Lower leg skin (tissue), 4 donors: ENCODE data around the gene RTP5. TPM values are rescaled to one million over a fixed set of nuclear protein-coding genes. Genes with fewer than 3 reads are reported as not detected.
A peak's percentile ranks its signal among the peaks of the same experiment; 100 is the strongest.

Source experiments
- DNase-seq, 2 donors: peaks; one replicate each; pipeline ENCODE4 v3.0.0-alpha.2; 2019; ENCODE audit warnings: low spot score in 2 of 2
- H3K4me3 ChIP-seq: fragments of 200-600 bp; sonication (generic); 2 replicates; pipeline ENCODE4 v1.5.1; 2017; ENCODE audit warnings: mild to moderate bottlenecking, low read depth; ENCODE audit not compliant: poor library complexity, severe bottlenecking
- POLR2A ChIP-seq, 2 donors: fragments of 450-650 bp; IDR thresholded peaks; one replicate each; pipeline ENCODE4 v1.6.1; 2016 to 2017; ENCODE audit warnings: antibody characterized with exemption in 2 of 2, mild to moderate bottlenecking in 1 of 2, moderate library complexity in 1 of 2
- WGBS, 2 donors: methylation state at CpG; one replicate each; pipeline ENCODE4 v1.1.5; 2018; 5-methylcytosine and 5-hydroxymethylcytosine counted together
- intact Hi-C: fragments of 100-400 bp; cut with DNase I; formaldehyde crosslinking; loops from one replicate; pipeline ENCODE4 v1.15.0; 2023; ENCODE audit warnings: low total_unique reads
- total RNA-seq, 4 donors: library from RNA; depleted of rRNA; stranded (reverse); fragments of >200 nt; gene quantifications; one replicate each; pipeline ENCODE4 v1.1.0, GENCODE V29; 2016
- TF ChIP-seq, protein P1 (sequence below), 3 donors: fragments of 450-650 bp; IDR thresholded peaks; one replicate each; pipeline ENCODE4 v1.5.1; 2016; ENCODE audit warnings: antibody characterized with exemption in 3 of 3, mild to moderate bottlenecking in 3 of 3, moderate library complexity in 2 of 3

The RTP5 gene
- total RNA-seq, 4 donors from 2014 or later: 0.10 to 0.23 TPM; not detected in 2

DNA sequence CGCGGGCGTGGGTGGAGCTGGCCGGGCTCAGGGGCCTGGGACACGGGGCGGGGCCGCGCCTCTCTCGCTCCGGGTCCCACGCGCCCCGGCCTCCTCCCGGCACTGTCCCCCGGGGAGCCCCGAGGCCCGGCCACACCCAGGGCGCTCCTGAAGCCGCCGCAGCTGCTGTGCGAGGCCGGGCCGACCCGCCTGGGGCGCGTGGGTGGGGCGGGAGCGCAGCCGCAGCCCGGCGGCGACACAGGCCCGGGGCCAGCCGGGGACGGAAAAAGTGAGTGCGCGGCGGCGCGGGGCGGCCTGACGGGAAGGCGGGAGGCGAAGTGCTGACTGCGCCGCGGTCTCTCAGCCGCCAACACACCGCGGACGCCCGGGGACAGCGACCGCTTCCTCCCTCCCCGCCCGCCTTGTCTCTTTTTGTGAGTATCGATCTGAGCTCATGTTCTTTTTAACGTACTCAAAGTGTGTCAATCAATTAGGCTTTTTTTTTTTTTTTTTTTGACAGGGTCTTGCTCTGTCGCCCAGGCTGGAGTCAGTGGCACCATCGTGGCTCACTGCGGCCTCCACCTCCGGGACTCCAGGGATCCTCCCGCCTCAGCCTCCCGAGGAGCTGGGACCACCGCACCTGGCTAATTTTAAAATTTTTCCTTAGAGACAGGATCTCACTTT lies 25.3 kb upstream of the RTP5 start:
- WGBS, 2 donors: 5 to 6% methylated on average over 39 to 43 of the region's 65 CpGs
- no peak overlapping the region for H3K4me3 ChIP-seq
- DNase-seq: peak; percentile 57 to 94
- intact Hi-C loops: no loop called here
- TF ChIP-seq POLR2A (IDR thresholded peaks at IDR 0.05): no peak
- TF ChIP-seq, protein P1, sequence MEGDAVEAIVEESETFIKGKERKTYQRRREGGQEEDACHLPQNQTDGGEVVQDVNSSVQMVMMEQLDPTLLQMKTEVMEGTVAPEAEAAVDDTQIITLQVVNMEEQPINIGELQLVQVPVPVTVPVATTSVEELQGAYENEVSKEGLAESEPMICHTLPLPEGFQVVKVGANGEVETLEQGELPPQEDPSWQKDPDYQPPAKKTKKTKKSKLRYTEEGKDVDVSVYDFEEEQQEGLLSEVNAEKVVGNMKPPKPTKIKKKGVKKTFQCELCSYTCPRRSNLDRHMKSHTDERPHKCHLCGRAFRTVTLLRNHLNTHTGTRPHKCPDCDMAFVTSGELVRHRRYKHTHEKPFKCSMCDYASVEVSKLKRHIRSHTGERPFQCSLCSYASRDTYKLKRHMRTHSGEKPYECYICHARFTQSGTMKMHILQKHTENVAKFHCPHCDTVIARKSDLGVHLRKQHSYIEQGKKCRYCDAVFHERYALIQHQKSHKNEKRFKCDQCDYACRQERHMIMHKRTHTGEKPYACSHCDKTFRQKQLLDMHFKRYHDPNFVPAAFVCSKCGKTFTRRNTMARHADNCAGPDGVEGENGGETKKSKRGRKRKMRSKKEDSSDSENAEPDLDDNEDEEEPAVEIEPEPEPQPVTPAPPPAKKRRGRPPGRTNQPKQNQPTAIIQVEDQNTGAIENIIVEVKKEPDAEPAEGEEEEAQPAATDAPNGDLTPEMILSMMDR (IDR thresholded peaks at IDR 0.05): no peak

DNA sequence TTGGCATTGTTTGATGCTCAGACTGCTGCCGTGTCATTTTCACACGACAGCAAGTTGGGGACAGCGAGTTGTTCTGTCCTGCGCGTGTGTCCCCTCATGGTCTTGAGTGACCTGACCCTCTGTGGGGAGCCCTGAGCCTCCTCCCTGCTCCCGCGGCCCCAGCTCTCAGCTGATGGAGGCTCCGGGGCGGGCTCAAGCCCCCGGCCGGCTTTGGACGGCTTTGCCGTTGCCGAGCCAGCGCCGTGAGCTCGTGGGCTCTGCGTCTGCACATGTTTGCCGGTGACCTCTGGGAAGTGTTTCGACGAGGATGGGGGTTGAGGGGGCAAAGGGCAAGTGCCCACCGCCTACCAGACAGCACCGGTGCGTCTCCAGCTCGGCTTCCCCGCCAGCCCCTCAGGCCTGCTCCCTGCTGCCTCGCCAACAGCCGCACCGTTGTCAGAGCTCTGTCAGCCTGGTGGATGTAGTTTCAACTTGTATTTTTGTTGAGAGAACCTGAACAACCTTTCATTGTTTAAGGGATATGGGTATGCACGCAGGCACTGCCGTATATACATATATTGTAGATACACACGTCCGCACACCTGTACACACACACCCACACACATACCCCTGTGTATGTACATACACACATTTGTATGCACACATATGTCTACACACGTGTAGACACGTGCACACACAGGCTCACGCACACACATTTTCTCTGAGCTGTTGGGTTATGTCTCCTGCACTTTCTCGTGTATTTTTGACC lies 24.5 kb upstream of the RTP5 start:
- TF ChIP-seq, protein P1 (IDR thresholded peaks at IDR 0.05): no peak
- no peak for TF ChIP-seq POLR2A (IDR thresholded peaks at IDR 0.05)
- peak in 1 of 2 donors; percentile 77 for DNase-seq
- intact Hi-C loops: no loop called here
- WGBS, 2 donors: 44 to 56% methylated on average over 34 to 37 of the region's 37 CpGs
- H3K4me3 ChIP-seq: no peak overlapping the region

DNA sequence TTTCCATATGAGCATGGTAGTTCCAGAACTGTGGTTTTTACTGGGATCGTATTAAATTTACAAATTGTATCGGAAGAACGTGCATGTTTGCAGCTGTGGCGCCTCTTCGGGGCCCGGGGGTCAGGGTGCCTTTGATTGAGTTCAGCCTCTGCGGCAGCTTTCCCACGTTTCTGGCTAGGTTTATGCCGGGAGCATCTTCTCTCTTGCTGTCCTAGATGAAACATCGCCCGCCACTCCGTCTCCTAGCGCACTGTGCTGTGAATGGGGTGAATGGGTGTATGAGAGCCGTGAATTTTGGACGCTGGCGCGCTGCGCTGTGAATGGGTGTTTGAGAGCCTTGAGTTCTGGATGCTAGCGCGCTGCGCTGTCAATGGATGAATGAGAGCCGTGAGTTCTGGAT lies 23.1 kb upstream of the RTP5 start:
- peak in 1 of 2 donors; percentile 74 for DNase-seq
- intact Hi-C loops: no loop called here
- TF ChIP-seq POLR2A (IDR thresholded peaks at IDR 0.05): no peak
- TF ChIP-seq, protein P1 (IDR thresholded peaks at IDR 0.05): no peak
- H3K4me3 ChIP-seq: no peak overlapping the region
- 85 to 86% methylated on average over 22 of the region's 22 CpGs for WGBS, 2 donors

DNA sequence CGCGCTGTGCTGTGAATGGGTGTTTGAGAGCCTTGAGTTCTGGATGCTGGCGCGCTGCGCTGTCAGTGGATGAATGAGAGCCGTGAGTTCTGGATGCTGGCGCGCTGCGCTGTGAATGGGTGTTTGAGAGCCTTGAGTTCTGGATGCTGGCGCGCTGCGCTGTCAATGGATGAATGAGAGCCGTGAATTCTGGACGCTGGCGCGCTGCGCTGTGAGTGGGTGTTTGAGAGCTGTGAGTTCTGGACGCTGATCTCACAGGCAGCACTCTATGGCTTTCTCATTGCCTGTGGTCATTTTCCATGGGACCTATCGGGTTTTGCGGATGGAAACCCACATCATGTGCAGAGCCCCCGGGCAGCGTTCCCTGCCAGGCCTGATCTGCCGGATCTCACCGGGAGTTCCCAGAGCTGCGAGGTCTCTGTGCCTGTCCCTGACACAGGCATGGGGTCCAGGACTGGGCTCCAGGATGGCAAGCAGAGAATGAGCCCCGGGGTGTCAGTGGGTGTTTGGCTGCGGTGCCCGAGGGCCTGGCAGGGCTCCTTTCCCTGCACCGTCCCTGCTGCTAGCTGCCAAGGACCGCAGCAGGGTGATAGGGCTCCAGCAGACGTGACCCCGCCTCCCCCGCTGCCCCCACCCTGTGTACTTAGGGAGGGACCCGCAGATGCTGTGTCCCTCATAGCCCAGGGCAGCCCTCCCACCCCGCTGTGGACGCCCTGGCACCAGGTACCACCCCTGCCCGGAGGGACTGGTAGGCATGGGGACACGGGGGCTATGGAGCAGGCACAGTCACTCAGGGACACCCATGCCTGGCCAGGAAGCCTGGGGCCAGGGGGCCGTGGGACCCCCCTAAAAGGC lies 20.5 kb upstream of the RTP5 start:
- DNase-seq: peak in 1 of 2 donors; percentile 75
- intact Hi-C loops: no loop called here
- 80 to 86% methylated on average over 27 to 39 of the region's 39 CpGs for WGBS, 2 donors
- TF ChIP-seq POLR2A (IDR thresholded peaks at IDR 0.05): no peak
- TF ChIP-seq, protein P1 (IDR thresholded peaks at IDR 0.05): no peak
- no peak overlapping the region for H3K4me3 ChIP-seq

DNA sequence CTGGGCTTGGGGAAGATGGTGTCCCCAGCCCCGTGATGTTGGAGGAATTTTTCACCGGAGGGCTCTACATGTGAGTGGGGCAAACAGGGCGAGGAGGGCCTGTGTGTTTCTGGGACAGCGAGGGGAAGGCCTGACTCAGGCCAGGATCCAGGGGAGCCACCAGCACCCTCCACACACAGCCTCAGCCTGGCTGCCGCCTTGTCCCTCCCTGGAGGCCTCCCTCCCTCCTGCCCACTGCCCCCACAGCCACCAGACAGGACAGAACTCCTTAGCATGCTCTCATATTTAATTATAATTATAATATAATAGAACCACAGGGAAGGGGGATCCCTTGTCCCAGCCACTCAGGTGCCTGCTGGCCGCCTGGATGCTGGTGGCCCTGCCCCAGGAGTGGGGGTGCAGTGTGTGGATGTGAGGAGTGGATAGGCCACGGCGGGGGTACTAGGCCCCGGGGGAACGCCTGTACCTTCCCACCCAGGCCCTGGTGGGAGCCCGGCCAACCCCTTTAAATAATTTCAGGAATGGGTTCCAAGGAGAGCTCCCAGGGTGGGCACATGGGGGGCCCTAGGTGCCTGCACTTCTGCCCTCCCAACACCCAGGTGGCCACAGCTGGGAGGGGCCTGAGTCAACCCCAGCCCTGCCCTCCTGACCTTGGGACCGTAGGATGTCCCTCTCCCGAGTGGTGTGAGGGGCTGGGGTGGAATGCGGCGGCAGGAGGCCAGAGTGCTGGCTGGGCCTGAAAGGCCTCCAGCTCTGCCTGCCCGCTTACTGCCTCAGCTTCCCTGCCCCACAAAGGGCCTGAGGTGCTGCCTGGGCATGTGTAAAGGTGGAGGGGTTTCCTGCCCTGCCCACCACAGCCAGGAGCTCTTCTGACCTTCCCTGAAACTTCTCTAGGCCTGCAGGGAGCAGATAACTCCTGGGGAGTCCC lies 19.6 kb upstream of the RTP5 start:
- H3K4me3 ChIP-seq: no peak overlapping the region
- intact Hi-C loops: no loop called here
- DNase-seq: peak in 1 of 2 donors; percentile 60

More for the DNA sequence above, 19.6 kb upstream of the RTP5 start:
- TF ChIP-seq POLR2A (IDR thresholded peaks at IDR 0.05): no peak
- TF ChIP-seq, protein P1 (IDR thresholded peaks at IDR 0.05): no peak
- 90 to 95% methylated on average over 11 to 16 of the region's 16 CpGs for WGBS, 2 donors
